Tibial nerve (tissue), 4 donors: ENCODE data around the gene KLF14.

Experiments
- CTCF ChIP-seq, 5 experiments: fragments of 200-600 bp in 3 of 5; fragments of 450-650 bp in 2 of 5; sonication (generic) in 3 of 5; IDR thresholded peaks; one replicate each; pipeline ENCODE4 v1.5.1; 2016 to 2019; ENCODE audit warnings: antibody characterized with exemption in 5 of 5, mild to moderate bottlenecking in 3 of 5, moderate library complexity in 2 of 5
- EP300 ChIP-seq, 2 donors: sonication (generic); formaldehyde crosslinking; IDR thresholded peaks; one replicate each; pipeline ENCODE4 v1.6.1; 2017; ENCODE audit warnings: antibody characterized with exemption in 2 of 2, mild to moderate bottlenecking in 1 of 2
- POLR2A ChIP-seq, 2 donors: fragments of 450-650 bp; IDR thresholded peaks; one replicate each; pipeline ENCODE4 v1.6.1; 2017; ENCODE audit warnings: antibody characterized with exemption in 2 of 2, mild to moderate bottlenecking in 2 of 2, moderate library complexity in 2 of 2

- TF ChIP-seq CTCF (IDR thresholded peaks at IDR 0.05) (no peak), POLR2A (IDR thresholded peaks at IDR 0.05) (no peak), EP300 (IDR thresholded peaks at IDR 0.05) (no peak)
These were observed 752 bp downstream of the KLF14 start for GRCh38 chr7:130732980-130733930.
